ENCODE results near the gene TMEM119. TPM values are rescaled to one million over a fixed set of nuclear protein-coding genes. Genes with fewer than 3 reads are reported as not detected.
"Not testable (repeated sequence)": the region's sequence is repeated elsewhere in the genome, so short reads cannot be mapped to it uniquely, and the experiment has no call there.

TMEM119 gene
- total RNA-seq, 2 donors from 2014 or later, result 1.8 to 5.5 TPM

DNA sequence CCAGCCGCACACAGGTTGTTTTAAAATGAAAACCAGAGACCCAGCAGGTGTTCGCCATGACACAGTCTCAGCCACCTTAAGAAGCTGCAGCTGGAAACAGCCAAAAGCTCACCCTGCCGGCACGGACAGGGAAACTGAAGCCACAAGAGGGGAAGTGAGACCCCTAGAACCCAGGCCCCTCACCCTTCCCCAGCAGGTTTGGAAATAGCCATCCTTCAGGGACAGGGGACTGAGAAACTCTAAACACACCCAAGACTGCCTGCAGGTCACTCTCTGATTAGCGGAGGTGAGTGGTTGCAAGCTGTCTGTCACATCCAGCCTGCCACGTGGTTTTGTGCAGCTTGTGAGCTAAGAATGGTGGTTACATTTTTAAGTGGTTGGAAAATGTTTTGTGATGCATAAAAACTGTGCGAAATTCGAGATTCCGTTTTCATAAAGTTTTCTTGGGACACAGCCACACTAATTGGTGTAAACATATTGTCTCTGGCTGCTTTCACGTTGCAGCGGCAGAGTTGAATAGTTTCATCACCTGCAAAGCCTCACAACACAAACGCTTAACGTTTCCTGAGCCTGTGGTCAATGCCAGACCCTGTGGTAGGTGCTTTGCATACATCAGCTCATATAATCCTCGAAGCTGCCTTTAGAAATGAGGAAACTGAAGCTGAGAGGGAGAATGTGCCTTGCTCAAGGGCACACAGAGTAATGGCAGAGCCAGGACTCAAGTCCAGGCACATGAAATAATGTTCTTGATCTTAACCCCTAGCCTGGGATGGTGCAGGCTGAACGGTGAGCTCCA lies 37.5 kb upstream of the TMEM119 start:
- Histone ChIP-seq H3K4me1 (peaks cover 0 to 31% of the 10 kb centered on the region in 2 donors), H3K27ac (no peak overlapping the region), H3K9me3 (no peaks in the 10 kb centered on the region), H3K27me3 (no peaks in the 10 kb centered on the region), H3K36me3 (no peaks in the 10 kb centered on the region), H3K4me3 (no peak overlapping the region)
- DNase-seq (ENCODE audit: low spot score), result no peak
- TF ChIP-seq CTCF (IDR thresholded peaks at IDR 0.05), result no peak

GRCh38 chr12:108634341-108634751 lies 36.5 kb upstream of the TMEM119 start:
- H3K27ac ChIP-seq, result peak overlapping the region in 1 of 2 donors; percentile 40
- no peaks in the 10 kb centered on the region for H3K9me3 ChIP-seq
- no peak for DNase-seq (ENCODE audit: low spot score)
- H3K4me1 ChIP-seq, result peaks cover 0 to 41% of the 10 kb centered on the region in 2 donors
- no peak overlapping the region for H3K4me3 ChIP-seq
- no peaks in the 10 kb centered on the region for H3K36me3 ChIP-seq
- H3K27me3 ChIP-seq, result no peaks in the 10 kb centered on the region
- no peak for TF ChIP-seq CTCF (IDR thresholded peaks at IDR 0.05)

- DNase-seq (ENCODE audit: low spot score), result peak; percentile 73
- TF ChIP-seq CTCF (IDR thresholded peaks at IDR 0.05), result no peak
- peak within 1 kb of the TSS; percentile 23 to 40 for H3K27ac ChIP-seq
- no peaks in the 10 kb centered on the region for H3K27me3 ChIP-seq
- no peaks in the 10 kb centered on the region for H3K9me3 ChIP-seq
- H3K4me3 ChIP-seq, result peak within 1 kb of the TSS in 1 of 2 donors; percentile 13
- peaks cover 0 to 43% of the 10 kb centered on the region in 2 donors for H3K4me1 ChIP-seq
- no peaks in the 10 kb centered on the region for H3K36me3 ChIP-seq
Measured at GRCh38 chr12:108633534-108634248, 35.8 kb upstream of the TMEM119 start, which contains the start of gene SELPLG. SELPLG (minus strand) TSS chr12:108633894; CDS start chr12:108624307, 9,587 bp downstream.

DNA sequence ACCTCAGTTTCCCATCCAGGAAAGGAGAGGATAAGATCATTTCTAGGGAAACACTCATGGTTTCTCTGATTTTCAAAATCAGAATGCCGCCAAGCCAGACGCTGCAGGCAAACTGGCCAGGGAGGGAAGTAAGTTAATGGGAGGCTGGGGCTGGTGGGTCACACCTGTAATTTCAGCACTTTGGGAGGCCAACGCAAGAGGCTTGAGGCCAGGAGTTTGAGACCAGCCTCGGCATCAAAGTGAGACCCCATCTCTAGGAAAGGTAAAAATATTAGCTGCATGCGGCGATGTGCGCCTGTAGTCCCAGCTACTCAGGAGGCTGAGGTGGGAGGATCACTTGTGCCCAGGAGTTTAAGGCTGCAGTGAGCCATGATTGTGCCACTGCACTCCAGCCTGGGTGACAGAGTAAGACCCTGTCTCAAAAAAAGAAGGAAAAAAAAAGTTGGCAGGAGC lies 35.2 kb upstream of the TMEM119 start:
- no peaks in the 10 kb centered on the region for H3K27me3 ChIP-seq
- peaks cover 0 to 39% of the 10 kb centered on the region in 2 donors for H3K4me1 ChIP-seq
- no peak for TF ChIP-seq CTCF (IDR thresholded peaks at IDR 0.05)
- no peaks in the 10 kb centered on the region for H3K36me3 ChIP-seq
- peak overlapping the region; percentile 23 to 40 for H3K27ac ChIP-seq
- H3K9me3 ChIP-seq, result no peaks in the 10 kb centered on the region
- peak overlapping the region in 1 of 2 donors; percentile 13 for H3K4me3 ChIP-seq
- DNase-seq (ENCODE audit: low spot score), result no peak

DNA sequence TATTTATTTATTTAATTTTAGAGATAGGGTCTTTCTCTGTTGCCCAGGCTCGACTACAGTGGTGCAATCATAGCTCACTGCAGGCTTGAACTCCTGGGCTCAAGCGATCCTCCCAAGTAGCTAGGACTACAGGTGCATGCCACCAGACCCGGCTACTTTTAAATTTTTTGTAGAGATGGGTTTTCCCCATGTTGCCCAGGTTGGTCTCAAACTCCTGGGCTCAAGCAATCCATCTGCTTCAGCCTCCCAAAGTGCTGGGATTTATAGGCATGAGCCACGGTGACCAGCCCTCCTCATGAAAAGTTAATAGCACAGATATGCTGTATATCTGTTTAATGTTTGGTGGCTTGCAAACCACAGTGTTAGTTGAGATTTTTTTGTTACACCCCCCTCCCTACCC lies 33.4 kb upstream of the TMEM119 start:
- not testable (repeated sequence) for H3K36me3 ChIP-seq; H3K4me3 ChIP-seq; DNase-seq (ENCODE audit: low spot score); H3K27me3 ChIP-seq; H3K9me3 ChIP-seq; H3K27ac ChIP-seq
- H3K4me1 ChIP-seq, result peaks cover 0 to 25% of the 10 kb centered on the region in 2 donors
